H1 (cell line): ENCODE measurements around the gene TSPAN2. TPM values are rescaled to one million over a fixed set of nuclear protein-coding genes. Genes with fewer than 3 reads are reported as not detected.

Experiments used
- CTCF ChIA-PET: fragments of 300-600 bp; sonication (Branson Sonifier 250); formaldehyde crosslinking; loops from one replicate; lab custom pipeline; 2021; ENCODE audit not compliant: partially characterized antibody; lab: Charles Lee
- POLR2A ChIA-PET: fragments of 300-600 bp; sonication (Branson Sonifier 250); formaldehyde crosslinking; loops from one replicate; lab custom pipeline; 2021; ENCODE audit warnings: inconsistent platforms; ENCODE audit not compliant: partially characterized antibody; lab: Charles Lee
- DNase-seq, 2 experiments: peaks; one replicate each; pipeline versions ENCODE4 v3.0.0 to v3.0.0-alpha.2; 2010 to 2022; ENCODE audit warnings: low spot score in 2 of 2, low read depth in 1 of 2, mixed read lengths in 1 of 2
- FAIRE-seq: peaks from 2 replicates; lab custom pipeline; 2011; peaks lifted over from hg19 to GRCh38; lab: Jason Lieb, UNC
- H2AFZ ChIP-seq: 2 replicates; pipeline ENCODE4 v1.8.1; 2012; ENCODE audit warnings: low read length, inconsistent platforms
- H2AK5ac ChIP-seq: 2 replicates; pipeline ENCODE4 v1.6.1; 2013; ENCODE audit warnings: low read depth, low read length
- H2BK120ac ChIP-seq: replicated peaks from 2 replicates; pipeline ENCODE3; 2013; ENCODE audit warnings: low read depth, low read length, inconsistent platforms
- H2BK12ac ChIP-seq: 2 replicates; pipeline ENCODE4 v1.6.1; 2013; ENCODE audit warnings: low read depth, low read length
- H2BK15ac ChIP-seq: 2 replicates; pipeline ENCODE4 v1.6.1; 2013; ENCODE audit warnings: low read length
- H2BK20ac ChIP-seq: 2 replicates; pipeline ENCODE4 v1.6.1; 2013; ENCODE audit warnings: low read length
- H2BK5ac ChIP-seq: 2 replicates; pipeline ENCODE4 v1.6.1; 2013; ENCODE audit warnings: low read depth, low read length
- H3K14ac ChIP-seq: 2 replicates; pipeline ENCODE4 v1.6.1; 2013; ENCODE audit warnings: inconsistent platforms; ENCODE audit not compliant: insufficient read length
- H3K18ac ChIP-seq: 2 replicates; pipeline ENCODE4 v1.6.1; 2013; ENCODE audit warnings: low read length; ENCODE audit errors: extremely low read depth
- H3K23ac ChIP-seq: 2 replicates; pipeline ENCODE4 v1.6.1; 2013; ENCODE audit warnings: inconsistent platforms; ENCODE audit not compliant: insufficient read length
- H3K23me2 ChIP-seq: 2 replicates; pipeline ENCODE4 v1.6.1; 2013; ENCODE audit warnings: low read depth, low read length
- H3K27ac ChIP-seq: 2 replicates; pipeline ENCODE4 v1.6.1; 2011; ENCODE audit warnings: low read depth, low read length, inconsistent platforms
- H3K27me3 ChIP-seq, 4 experiments: replicated peaks in 1 of 4; 1 replicate in 1 of 4; 2 replicates in 3 of 4; pipeline versions ENCODE4 v1.6.1 to v1.8.1; 2011 to 2013; ENCODE audit warnings: low read length in 3 of 4, mild to moderate bottlenecking in 3 of 4, inconsistent platforms in 2 of 4, mixed read lengths in 2 of 4, moderate library complexity in 1 of 4; ENCODE audit not compliant: control insufficient read depth in 3 of 4, insufficient read depth in 3 of 4; ENCODE audit errors: extremely low read depth in 1 of 4
- H3K36me3 ChIP-seq, 4 experiments: 2 replicates each; pipeline versions ENCODE4 v1.6.1 to v1.8.1; 2011 to 2013; ENCODE audit warnings: mild to moderate bottlenecking in 4 of 4, low read length in 3 of 4, moderate library complexity in 2 of 4, control low read depth in 1 of 4, inconsistent platforms in 1 of 4; ENCODE audit not compliant: insufficient read depth in 4 of 4, control insufficient read depth in 2 of 4
- H3K4ac ChIP-seq: replicated peaks from 2 replicates; pipeline ENCODE3; 2013; ENCODE audit warnings: low read length, low read depth, mixed read lengths, inconsistent platforms; ENCODE audit not compliant: insufficient read length
- H3K4me1 ChIP-seq, 4 experiments: replicated peaks in 1 of 4; 1 replicate in 1 of 4; 2 replicates in 3 of 4; pipeline versions ENCODE4 v1.6.1 to v1.8.1; 2011 to 2013; ENCODE audit warnings: low read length in 3 of 4, inconsistent platforms in 2 of 4, mixed read lengths in 1 of 4; ENCODE audit not compliant: insufficient read depth in 4 of 4, control insufficient read depth in 3 of 4
- H3K4me2 ChIP-seq, 2 experiments: 2 replicates each; pipeline versions ENCODE4 v1.6.1 to v1.8.1; 2011 to 2013; ENCODE audit warnings: low read depth in 2 of 2, low read length in 2 of 2, control low read depth in 1 of 2, inconsistent platforms in 1 of 2, mild to moderate bottlenecking in 1 of 2; ENCODE audit not compliant: insufficient read depth in 1 of 2
- H3K4me3 ChIP-seq, 4 experiments: fragments of 200-600, 300-600 bp in 1 of 4; sonication (generic), shearing (Covaris generic), sonication (Bioruptor Twin) in 1 of 4; 2 replicates each; pipeline versions ENCODE4 v1.5.1 to v1.8.1; 2011 to 2016; ENCODE audit warnings: low read length in 4 of 4, low read depth in 3 of 4, control low read depth in 2 of 4, inconsistent platforms in 2 of 4, mild to moderate bottlenecking in 2 of 4, mixed read lengths in 1 of 4, moderate library complexity in 1 of 4; ENCODE audit not compliant: insufficient read depth in 2 of 4; ENCODE audit errors: extremely low read depth in 1 of 4
- H3K56ac ChIP-seq: replicated peaks from 2 replicates; pipeline ENCODE3; 2013; ENCODE audit warnings: low read depth, mild to moderate bottlenecking, mixed read lengths, low read length, inconsistent platforms; ENCODE audit not compliant: insufficient read length
- H3K79me1 ChIP-seq: 2 replicates; pipeline ENCODE4 v1.6.1; 2013; ENCODE audit warnings: low read depth, low read length, control low read depth
- H3K79me2 ChIP-seq, 2 experiments: 2 replicates each; pipeline versions ENCODE4 v1.6.1 to v1.8.1; 2012 to 2013; ENCODE audit warnings: low read length in 2 of 2, mild to moderate bottlenecking in 2 of 2, inconsistent platforms in 1 of 2; ENCODE audit not compliant: insufficient read depth in 2 of 2, control insufficient read depth in 1 of 2
- H3K9ac ChIP-seq, 4 experiments: replicated peaks in 1 of 4; 1 replicate in 1 of 4; 2 replicates in 3 of 4; pipeline versions ENCODE4 v1.6.1 to v1.8.1; 2011 to 2013; ENCODE audit warnings: low read depth in 3 of 4, low read length in 3 of 4, control low read depth in 2 of 4, mild to moderate bottlenecking in 2 of 4, moderate library complexity in 2 of 4, inconsistent platforms in 1 of 4; ENCODE audit errors: extremely low read depth in 1 of 4
- H3K9me3 ChIP-seq, 2 experiments: 2 replicates each; pipeline versions ENCODE4 v1.6.1 to v1.8.1; 2012 to 2013; ENCODE audit warnings: mild to moderate bottlenecking in 2 of 2, moderate library complexity in 2 of 2, control low read depth in 1 of 2, inconsistent platforms in 1 of 2, low read depth in 1 of 2, low read length in 1 of 2, mixed read lengths in 1 of 2; ENCODE audit not compliant: insufficient read depth in 2 of 2
- H4K20me1 ChIP-seq, 2 experiments: replicated peaks in 1 of 2; 2 replicates each; pipeline versions ENCODE3 to v1.8.1; 2011 to 2013; ENCODE audit warnings: inconsistent platforms in 2 of 2, low read length in 2 of 2, mild to moderate bottlenecking in 1 of 2; ENCODE audit not compliant: insufficient read depth in 2 of 2, control insufficient read depth in 1 of 2
- H4K5ac ChIP-seq: 2 replicates; pipeline ENCODE4 v1.6.1; 2013; ENCODE audit warnings: low read length, low read depth, mixed read lengths, inconsistent platforms; ENCODE audit not compliant: insufficient read length
- H4K8ac ChIP-seq: 2 replicates; pipeline ENCODE4 v1.8.0; 2013; ENCODE audit warnings: mild to moderate bottlenecking, moderate library complexity, low read length, inconsistent platforms; ENCODE audit not compliant: insufficient read depth; ENCODE audit errors: extremely low read depth
- H4K91ac ChIP-seq: replicated peaks from 2 replicates; pipeline ENCODE3; 2013; ENCODE audit warnings: low read length, mixed read lengths, inconsistent platforms; ENCODE audit not compliant: insufficient read length
- ATF3 ChIP-seq: IDR thresholded peaks from 2 replicates; pipeline ENCODE4 v1.6.1; 2011; ENCODE audit warnings: low read depth, mild to moderate bottlenecking, low read length; ENCODE audit not compliant: insufficient read depth
- CHD1 ChIP-seq: IDR thresholded peaks from 2 replicates; pipeline ENCODE4 v1.6.1; 2012; ENCODE audit warnings: low read depth, low read length, improper control_type of control experiment
- EGR1 ChIP-seq: IDR thresholded peaks from 2 replicates; pipeline ENCODE4 v1.6.1; 2011; ENCODE audit warnings: low read depth, low read length, borderline replicate concordance
- EZH2 ChIP-seq: fragments of 200-600 bp; sonication (generic); IDR thresholded peaks from 2 replicates; pipeline ENCODE4 v1.7.1; 2012; ENCODE audit warnings: low read depth, mild to moderate bottlenecking, moderate library complexity, low read length, inconsistent platforms; ENCODE audit not compliant: severe bottlenecking
- GABPA ChIP-seq: IDR thresholded peaks from 2 replicates; pipeline ENCODE4 v1.6.1; 2011; ENCODE audit warnings: mild to moderate bottlenecking, low read length, moderate library complexity, borderline replicate concordance; ENCODE audit not compliant: insufficient read depth
- KDM1A ChIP-seq: fragments of 200-600, 300-600 bp; sonication (generic); IDR thresholded peaks from 2 replicates; pipeline ENCODE4 v1.7.1; 2016; ENCODE audit warnings: mild to moderate bottlenecking, low read length, borderline replicate concordance
- POLR2AphosphoS5 ChIP-seq: IDR thresholded peaks from 2 replicates; pipeline ENCODE4 v1.6.1; 2011; ENCODE audit warnings: low read depth, low read length
- SIN3A ChIP-seq, 2 experiments: IDR thresholded peaks in 1 of 2; conservative IDR thresholded peaks in 1 of 2; 2 replicates each; pipeline ENCODE4 v1.6.1; 2011 to 2012; ENCODE audit warnings: low read length in 2 of 2, improper control_type of control experiment in 1 of 2, low read depth in 1 of 2, mild to moderate bottlenecking in 1 of 2
- SP1 ChIP-seq: IDR thresholded peaks from 2 replicates; pipeline ENCODE4 v1.6.1; 2011; ENCODE audit warnings: low read depth, low read length
- SRF ChIP-seq: IDR thresholded peaks from 2 replicates; pipeline ENCODE4 v1.6.1; 2011; ENCODE audit warnings: mild to moderate bottlenecking, low read depth, low read length, moderate library complexity
- WGBS, 2 experiments: shearing (Covaris generic) in 1 of 2; methylation state at CpG; one replicate each; pipeline versions ENCODE4 v1.1.6 to v1.1.7; 2013 to 2015; ENCODE audit warnings: low lambda C conversion rate in 2 of 2, mixed read lengths in 2 of 2, inconsistent platforms in 1 of 2, low coverage in 1 of 2, missing lambda C conversion rate in 1 of 2; ENCODE audit not compliant: insufficient replicate concordance in 2 of 2, insufficient coverage in 1 of 2, insufficient read length in 1 of 2; ENCODE audit errors: extremely low coverage in 1 of 2, missing lambda C conversion rate in 1 of 2; 5-methylcytosine and 5-hydroxymethylcytosine counted together
- polyA plus RNA-seq, 7 experiments: library from polyadenylated mRNA; depleted of rRNA in 3 of 7; stranded (reverse) in 5 of 7; unstranded in 2 of 7; fragments of >200 nt in 5 of 7; fragments of 200-250 nt in 2 of 7; gene quantifications; 1 replicate in 5 of 7; 2 replicates in 1 of 7; 4 replicates in 1 of 7; pipeline versions ENCODE4 v1.2.1 to v1.2.3, GENCODE V29; 2011 to 2013; ENCODE audit warnings: missing spikeins in 2 of 7, mixed read lengths in 2 of 7
- total RNA-seq: library from RNA; stranded (reverse); fragmentation: NEBNext Ultra II Directional; extraction: Animal tissue kit (Norgen Biotek cat#: 25700); gene quantifications from 2 replicates; pipeline ENCODE4 v1.2.1, GENCODE V29; 2021

TSPAN2 gene
- total and polyA plus RNA-seq, 2 of the 8 experiments (the other 6 are each of a cell fraction or from before 2014, with no cell fraction given): 7.4 to 14.2 TPM

- H4K20me1 ChIP-seq: no peaks in the 10 kb centered on the region
- H2AK5ac ChIP-seq: no peak overlapping the region
- no peak overlapping the region for H4K8ac ChIP-seq
- H3K56ac ChIP-seq: no peak overlapping the region
- H3K23me2 ChIP-seq: no peaks in the 10 kb centered on the region
- no peaks in the 10 kb centered on the region for H3K36me3 ChIP-seq
- H4K91ac ChIP-seq: no peak overlapping the region
- DNase-seq: no peak
- H2AFZ ChIP-seq: no peak overlapping the region
- no peak overlapping the region for H4K5ac ChIP-seq
- H2BK15ac ChIP-seq: no peak overlapping the region
- no peak overlapping the region for H3K4me3 ChIP-seq
- ChIA-PET POLR2A (interaction anchor here (0.5 kb wide), 1 partner anchor 395 kb away, joined by 3 read pairs; no protein-coding TSS in a partner anchor), CTCF (interaction anchor here (0.6 to 7.2 kb wide), 24 partner anchors 9 to 621 kb away, joined by 3 to 42 read pairs (median 4); partner anchors contain the start of genes AMPD1 and TSPAN2)
- H3K9me3 ChIP-seq: no peaks in the 10 kb centered on the region
- WGBS, 2 experiments: 98% methylated on average over 4 of the region's 4 CpGs; no CpG with 5 or more reads in 1 of the 2 experiments
- peaks cover 0 to 2% (median 1%) of the 10 kb centered on the region in 4 experiments; a peak in 4 of 7 replicates for H3K4me1 ChIP-seq
- no peak overlapping the region for H3K14ac ChIP-seq
- no peaks in the 10 kb centered on the region for H3K27me3 ChIP-seq
- no peaks in the 10 kb centered on the region for H3K79me2 ChIP-seq
- no peak overlapping the region for H3K18ac ChIP-seq
- no peak overlapping the region for H2BK120ac ChIP-seq
- no peak overlapping the region for H2BK20ac ChIP-seq
- H3K79me1 ChIP-seq: no peaks in the 10 kb centered on the region
- no peak for FAIRE-seq
- no peak overlapping the region for H3K27ac ChIP-seq
- no peak overlapping the region for H2BK5ac ChIP-seq
- no peak overlapping the region for H3K23ac ChIP-seq
- H3K4me2 ChIP-seq: no peak overlapping the region
- no peak overlapping the region for H3K9ac ChIP-seq
- no peak overlapping the region for H3K4ac ChIP-seq
- no peak overlapping the region for H2BK12ac ChIP-seq
- TF ChIP-seq SRF (no peak), SIN3A (conservative IDR thresholded peaks at IDR 0.05 in 1 of 2, IDR thresholded peaks at IDR 0.05 in 1 of 2; ENCODE audit: low read depth in 1 of 2, low read length in 2 of 2) (no peak), EZH2 (no peak), ATF3 (no peak), GABPA (no peak), KDM1A (no peak), EGR1 (no peak), SP1 (no peak), POLR2AphosphoS5 (no peak), CHD1 (no peak)
Measured at GRCh38 chr1:115113766-115114165, 24.5 kb upstream of the TSPAN2 start.
